ENCODE measurements around the gene RNU11.
"Not testable (repeated sequence)": the region's sequence is repeated elsewhere in the genome, so short reads cannot be mapped to it uniquely, and the experiment has no call there.

Gene RNU11

GRCh38 chr1:28653063-28653462 is 4.7 kb downstream of the RNU11 start:
- not testable (repeated sequence) for H2BK120ac ChIP-seq (ENCODE audit: low read depth, low read length); H3K79me1 ChIP-seq (ENCODE audit: low read depth, low read length); H3K9me3 ChIP-seq (replicated peaks in 1 of 2; ENCODE audit: control insufficient read depth in 2 of 2, insufficient read depth in 1 of 2, low read depth in 1 of 2, low read length in 2 of 2); H3K4me2 ChIP-seq (ENCODE audit: insufficient read depth, low read length, poor library complexity, severe bottlenecking); H3K4ac ChIP-seq (ENCODE audit: low read length); H3K4me3 ChIP-seq (ENCODE audit: low read length in 2 of 2); H4K8ac ChIP-seq (ENCODE audit: low read depth, low read length); H2BK12ac ChIP-seq (ENCODE audit: low read length); H3K4me1 ChIP-seq (ENCODE audit: control insufficient read depth in 2 of 2, insufficient read depth in 1 of 2, low read depth in 1 of 2, low read length in 2 of 2); DNase-seq (ENCODE audit: low spot score); H2AK5ac ChIP-seq (ENCODE audit: low read depth, low read length); H2AFZ ChIP-seq (ENCODE audit: low read length); H3K9ac ChIP-seq (ENCODE audit: low read depth, low read length, poor library complexity); H3K36me3 ChIP-seq (replicated peaks in 1 of 2; ENCODE audit: control insufficient read depth in 2 of 2, insufficient read depth in 2 of 2, low read length in 2 of 2); H4K91ac ChIP-seq (ENCODE audit: low read depth, low read length, poor library complexity); H3K18ac ChIP-seq (ENCODE audit: low read length); H2BK15ac ChIP-seq (ENCODE audit: low read length); H3K27ac ChIP-seq (replicated peaks; ENCODE audit: low read length); H2BK5ac ChIP-seq (ENCODE audit: low read length); H3K27me3 ChIP-seq (ENCODE audit: control insufficient read depth in 3 of 3, insufficient read depth in 3 of 3, low read depth in 1 of 3, low read length in 3 of 3); H3K23ac ChIP-seq (ENCODE audit: low read depth, low read length, poor library complexity); H3K14ac ChIP-seq (ENCODE audit: low read length)
- WGBS, 2 donors (ENCODE audit: extremely low coverage in 2 of 2, insufficient read length in 2 of 2, insufficient replicate concordance in 1 of 2), result no CpG with 5 or more reads among the region's 13 CpGs

DNA sequence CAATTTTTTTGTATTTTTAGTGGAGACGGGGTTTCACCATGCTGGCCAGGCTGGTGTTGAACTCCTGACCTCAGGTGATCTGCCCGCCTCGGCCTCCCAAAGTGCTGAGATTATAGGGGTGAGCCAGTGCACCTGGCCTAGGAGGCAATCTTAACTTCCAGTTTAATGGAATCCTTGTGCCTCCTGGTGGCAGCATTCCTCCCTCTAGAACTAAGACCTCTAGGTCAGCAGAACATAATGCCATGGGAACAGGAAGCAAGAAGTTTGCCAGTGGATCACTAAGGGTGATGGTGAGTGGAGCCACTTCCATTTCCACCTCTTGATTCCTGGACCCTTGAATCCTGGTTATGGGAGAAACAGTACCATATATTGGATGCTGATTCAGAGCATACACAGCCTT is 5.5 kb downstream of the RNU11 start:
- H3K27ac ChIP-seq (replicated peaks; ENCODE audit: low read length); H2BK120ac ChIP-seq (ENCODE audit: low read depth, low read length); H2BK12ac ChIP-seq (ENCODE audit: low read length); H4K8ac ChIP-seq (ENCODE audit: low read depth, low read length); H3K4me1 ChIP-seq (ENCODE audit: control insufficient read depth in 2 of 2, insufficient read depth in 1 of 2, low read depth in 1 of 2, low read length in 2 of 2); H3K36me3 ChIP-seq (replicated peaks in 1 of 2; ENCODE audit: control insufficient read depth in 2 of 2, insufficient read depth in 2 of 2, low read length in 2 of 2); H2BK5ac ChIP-seq (ENCODE audit: low read length); H3K14ac ChIP-seq (ENCODE audit: low read length); H3K23ac ChIP-seq (ENCODE audit: low read depth, low read length, poor library complexity); H3K79me1 ChIP-seq (ENCODE audit: low read depth, low read length); H3K27me3 ChIP-seq (ENCODE audit: control insufficient read depth in 3 of 3, insufficient read depth in 3 of 3, low read depth in 1 of 3, low read length in 3 of 3); H3K4ac ChIP-seq (ENCODE audit: low read length); H3K18ac ChIP-seq (ENCODE audit: low read length); DNase-seq (ENCODE audit: low spot score); H2AFZ ChIP-seq (ENCODE audit: low read length); H3K4me3 ChIP-seq (ENCODE audit: low read length in 2 of 2); H4K91ac ChIP-seq (ENCODE audit: low read depth, low read length, poor library complexity); H2AK5ac ChIP-seq (ENCODE audit: low read depth, low read length); H2BK15ac ChIP-seq (ENCODE audit: low read length); H3K9ac ChIP-seq (ENCODE audit: low read depth, low read length, poor library complexity); H3K4me2 ChIP-seq (ENCODE audit: insufficient read depth, low read length, poor library complexity, severe bottlenecking); H3K9me3 ChIP-seq (replicated peaks in 1 of 2; ENCODE audit: control insufficient read depth in 2 of 2, insufficient read depth in 1 of 2, low read depth in 1 of 2, low read length in 2 of 2): not testable (repeated sequence)
- no CpG with 5 or more reads among the region's 3 CpGs for WGBS, 2 donors (ENCODE audit: extremely low coverage in 2 of 2, insufficient read length in 2 of 2, insufficient replicate concordance in 1 of 2)

- not testable (repeated sequence) for H3K4me2 ChIP-seq (ENCODE audit: insufficient read depth, low read length, poor library complexity, severe bottlenecking); H2BK15ac ChIP-seq (ENCODE audit: low read length); H3K4ac ChIP-seq (ENCODE audit: low read length); H2AK5ac ChIP-seq (ENCODE audit: low read depth, low read length); H3K18ac ChIP-seq (ENCODE audit: low read length); H3K36me3 ChIP-seq (replicated peaks in 1 of 2; ENCODE audit: control insufficient read depth in 2 of 2, insufficient read depth in 2 of 2, low read length in 2 of 2); H3K23ac ChIP-seq (ENCODE audit: low read depth, low read length, poor library complexity); H3K14ac ChIP-seq (ENCODE audit: low read length); H3K4me3 ChIP-seq (ENCODE audit: low read length in 2 of 2); H4K8ac ChIP-seq (ENCODE audit: low read depth, low read length); H2BK120ac ChIP-seq (ENCODE audit: low read depth, low read length); H3K4me1 ChIP-seq (ENCODE audit: control insufficient read depth in 2 of 2, insufficient read depth in 1 of 2, low read depth in 1 of 2, low read length in 2 of 2); H2AFZ ChIP-seq (ENCODE audit: low read length); H4K91ac ChIP-seq (ENCODE audit: low read depth, low read length, poor library complexity); H2BK12ac ChIP-seq (ENCODE audit: low read length); H3K27ac ChIP-seq (replicated peaks; ENCODE audit: low read length); H3K9me3 ChIP-seq (replicated peaks in 1 of 2; ENCODE audit: control insufficient read depth in 2 of 2, insufficient read depth in 1 of 2, low read depth in 1 of 2, low read length in 2 of 2); H3K27me3 ChIP-seq (ENCODE audit: control insufficient read depth in 3 of 3, insufficient read depth in 3 of 3, low read depth in 1 of 3, low read length in 3 of 3); H3K79me1 ChIP-seq (ENCODE audit: low read depth, low read length); DNase-seq (ENCODE audit: low spot score); H3K9ac ChIP-seq (ENCODE audit: low read depth, low read length, poor library complexity); H2BK5ac ChIP-seq (ENCODE audit: low read length)
- WGBS, 2 donors (ENCODE audit: extremely low coverage in 2 of 2, insufficient read length in 2 of 2, insufficient replicate concordance in 1 of 2), result no CpG with 5 or more reads among the region's 10 CpGs
Observed at GRCh38 chr1:28655448-28656311, 7.3 kb downstream of the RNU11 start.

DNA sequence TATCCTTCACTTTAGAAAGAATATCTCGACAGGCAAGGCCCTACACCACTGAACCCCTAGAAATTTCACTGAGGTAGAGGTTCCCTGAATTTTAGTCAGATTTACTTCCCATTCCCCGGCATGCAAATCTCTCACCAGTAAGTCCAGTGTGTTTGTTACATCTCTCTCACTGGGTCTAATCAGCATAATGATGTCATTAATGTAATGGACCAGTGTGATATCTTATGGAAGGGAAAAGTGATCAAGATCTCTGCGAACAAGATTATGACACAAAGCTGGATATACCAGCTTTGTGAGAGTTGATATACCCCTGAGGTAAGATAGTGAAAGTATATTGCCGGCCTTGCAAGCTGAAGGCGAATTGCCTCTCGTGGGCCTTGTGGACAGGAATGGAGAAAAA is 7.9 kb downstream of the RNU11 start:
- no peak overlapping the region for H3K4ac ChIP-seq (ENCODE audit: low read length)
- no CpG with 5 or more reads among the region's 6 CpGs for WGBS, 2 donors (ENCODE audit: extremely low coverage in 2 of 2, insufficient read length in 2 of 2, insufficient replicate concordance in 1 of 2)
- no peak overlapping the region for H2BK12ac ChIP-seq (ENCODE audit: low read length)
- H3K23ac ChIP-seq (ENCODE audit: low read depth, low read length, poor library complexity), result no peak overlapping the region
- H4K8ac ChIP-seq (ENCODE audit: low read depth, low read length), result no peak overlapping the region
- H3K4me1 ChIP-seq (ENCODE audit: control insufficient read depth in 2 of 2, insufficient read depth in 1 of 2, low read depth in 1 of 2, low read length in 2 of 2), result no peaks in the 10 kb centered on the region
- H3K4me2 ChIP-seq (ENCODE audit: insufficient read depth, low read length, poor library complexity, severe bottlenecking), result no peak overlapping the region
- no peak overlapping the region for H2AK5ac ChIP-seq (ENCODE audit: low read depth, low read length)
- H4K91ac ChIP-seq (ENCODE audit: low read depth, low read length, poor library complexity), result no peak overlapping the region
- no peaks in the 10 kb centered on the region for H3K27me3 ChIP-seq (ENCODE audit: control insufficient read depth in 3 of 3, insufficient read depth in 3 of 3, low read depth in 1 of 3, low read length in 3 of 3)
- H2AFZ ChIP-seq (ENCODE audit: low read length), result no peak overlapping the region
- H3K79me1 ChIP-seq (ENCODE audit: low read depth, low read length), result no peaks in the 10 kb centered on the region
- no peak for DNase-seq (ENCODE audit: low spot score)
- no peaks in the 10 kb centered on the region for H3K9me3 ChIP-seq (replicated peaks in 1 of 2; ENCODE audit: control insufficient read depth in 2 of 2, insufficient read depth in 1 of 2, low read depth in 1 of 2, low read length in 2 of 2)
- no peak overlapping the region for H3K4me3 ChIP-seq (ENCODE audit: low read length in 2 of 2)
- no peaks in the 10 kb centered on the region for H3K36me3 ChIP-seq (replicated peaks in 1 of 2; ENCODE audit: control insufficient read depth in 2 of 2, insufficient read depth in 2 of 2, low read length in 2 of 2)
- H2BK5ac ChIP-seq (ENCODE audit: low read length), result no peak overlapping the region
- no peak overlapping the region for H3K18ac ChIP-seq (ENCODE audit: low read length)
- H2BK120ac ChIP-seq (ENCODE audit: low read depth, low read length), result no peak overlapping the region
- H3K14ac ChIP-seq (ENCODE audit: low read length), result no peak overlapping the region
- no peak overlapping the region for H3K9ac ChIP-seq (ENCODE audit: low read depth, low read length, poor library complexity)
- H3K27ac ChIP-seq (replicated peaks; ENCODE audit: low read length), result no peak overlapping the region
- H2BK15ac ChIP-seq (ENCODE audit: low read length), result no peak overlapping the region

All from neuronal stem cell (in vitro differentiated cells).